ENCODE data around the gene PANK1.

GRCh38 chr10:89601728-89602361 lies 43.2 kb downstream of the PANK1 start:
- TF ChIP-seq ZNF394 (tag by site-specific recombination; IDR thresholded peaks at IDR 0.05; ENCODE audit: borderline replicate concordance) (no peak), ZNF837 (tag by site-specific recombination; IDR thresholded peaks at IDR 0.05) (no peak), CTCF (tag by site-specific recombination; IDR thresholded peaks at IDR 0.05) (no peak), REST (tag by site-specific recombination; IDR thresholded peaks at IDR 0.05) (no peak), ZBTB17 (tag by site-specific recombination; IDR thresholded peaks at IDR 0.05) (no peak), ZNF175 (tag by site-specific recombination; IDR thresholded peaks at IDR 0.05) (no peak), ZFP41 (tag by site-specific recombination; IDR thresholded peaks at IDR 0.05; ENCODE audit: borderline replicate concordance) (no peak), ZNF561 (tag by site-specific recombination; IDR thresholded peaks at IDR 0.05; ENCODE audit: borderline replicate concordance) (no peak), TCF7L2 (IDR thresholded peaks at IDR 0.05; ENCODE audit: borderline replicate concordance, low read depth, low read length) (no peak)

All from HEK293 (cell line).